Fibroblast of lung (primary cell): ENCODE results near the gene MCCC1. TPM values are rescaled to one million over a fixed set of nuclear protein-coding genes. Genes with fewer than 3 reads are reported as not detected.

Experiments used
- DNase-seq, 2 donors: peaks; one replicate each; pipeline versions ENCODE4 v3.0.0 to v3.0.0-alpha.2; 2010; ENCODE audit warnings: low read depth in 2 of 2
- H2AFZ ChIP-seq: 2 replicates; pipeline ENCODE4 v1.5.1; 2012; ENCODE audit warnings: low read length, control low read depth, inconsistent platforms
- H3K27ac ChIP-seq: 2 replicates; pipeline ENCODE4 v1.5.1; 2011; ENCODE audit warnings: low read length, control low read depth; ENCODE audit not compliant: insufficient read depth
- H3K27me3 ChIP-seq: 2 replicates; pipeline ENCODE4 v1.5.1; 2011; ENCODE audit warnings: mild to moderate bottlenecking, low read length; ENCODE audit not compliant: control insufficient read depth, insufficient read depth
- H3K36me3 ChIP-seq: 2 replicates; pipeline ENCODE4 v1.5.1; 2011; ENCODE audit warnings: low read length; ENCODE audit not compliant: control insufficient read depth, insufficient read depth
- H3K4me1 ChIP-seq: 2 replicates; pipeline ENCODE4 v1.5.1; 2011; ENCODE audit warnings: low read length; ENCODE audit not compliant: control insufficient read depth, insufficient read depth; ENCODE audit errors: extremely low read depth
- H3K4me2 ChIP-seq: 2 replicates; pipeline ENCODE4 v1.5.1; 2011; ENCODE audit warnings: low read length, control low read depth; ENCODE audit not compliant: insufficient read depth; ENCODE audit errors: extremely low read depth
- H3K4me3 ChIP-seq, 4 experiments: fragments of 200-600 bp in 1 of 4; sonication (generic) in 1 of 4; replicated peaks in 1 of 4; 2 replicates each; pipeline ENCODE4 v1.5.1; 2011 to 2016; ENCODE audit warnings: low read length in 4 of 4, low read depth in 3 of 4, mild to moderate bottlenecking in 3 of 4, control low read depth in 2 of 4, inconsistent platforms in 1 of 4, mixed read lengths in 1 of 4; ENCODE audit not compliant: insufficient read depth in 1 of 4; ENCODE audit errors: control extremely low read depth in 1 of 4
- H3K79me2 ChIP-seq: 2 replicates; pipeline ENCODE4 v1.5.1; 2012; ENCODE audit warnings: mild to moderate bottlenecking, low read length, inconsistent platforms; ENCODE audit not compliant: control insufficient read depth, insufficient read depth
- H3K9ac ChIP-seq: 2 replicates; pipeline ENCODE4 v1.5.1; 2011; ENCODE audit warnings: mild to moderate bottlenecking, low read length, control low read depth; ENCODE audit not compliant: insufficient read depth
- H3K9me3 ChIP-seq: 2 replicates; pipeline ENCODE4 v1.5.1; 2012; ENCODE audit warnings: low read depth, low read length; ENCODE audit not compliant: control insufficient read depth, insufficient read depth
- H4K20me1 ChIP-seq: 2 replicates; pipeline ENCODE4 v1.5.1; 2011; ENCODE audit warnings: low read length; ENCODE audit not compliant: control insufficient read depth, insufficient read depth; ENCODE audit errors: extremely low read depth
- CTCF ChIP-seq, 2 donors: IDR thresholded peaks in 1 of 2; conservative IDR thresholded peaks in 1 of 2; 1 replicate in 1 of 2; 2 replicates in 1 of 2; pipeline ENCODE4 v1.5.1; 2011 to 2012; ENCODE audit warnings: low read length in 2 of 2, control low read depth in 1 of 2, inconsistent platforms in 1 of 2, low read depth in 1 of 2, mild to moderate bottlenecking in 1 of 2
- EZH2 ChIP-seq: IDR thresholded peaks from 2 replicates; pipeline ENCODE4 v1.5.1; 2012; ENCODE audit warnings: low read length, control low read depth, mild to moderate bottlenecking; ENCODE audit errors: missing control alignments
- polyA plus RNA-seq, 2 donors: library from polyadenylated mRNA; depleted of rRNA in 1 of 2; stranded (reverse) in 1 of 2; unstranded in 1 of 2; fragments of >200 nt; gene quantifications; 2 replicates each; pipeline ENCODE4 v1.2.1, GENCODE V29; 2011 to 2012; ENCODE audit warnings: missing spikeins in 1 of 2
- total RNA-seq: library from RNA; depleted of rRNA; stranded (reverse); fragments of >200 nt; gene quantifications from 2 replicates; pipeline ENCODE4 v1.2.1, GENCODE V29; 2014

The MCCC1 gene
- total and polyA plus RNA-seq, 2 donors (not counting 1 experiment from before 2014, with no cell fraction given), result 16.1 to 29.1 TPM

GRCh38 chr3:183085634-183086390 lies 13.5 kb downstream of the MCCC1 start:
- H2AFZ ChIP-seq, result no peak overlapping the region
- peak; percentile 20 to 69 for DNase-seq
- no peaks in the 10 kb centered on the region for H3K9me3 ChIP-seq
- no peaks in the 10 kb centered on the region for H3K27me3 ChIP-seq
- H3K36me3 ChIP-seq, result peaks cover 3% of the 10 kb centered on the region
- no peaks in the 10 kb centered on the region for H3K4me1 ChIP-seq
- H3K27ac ChIP-seq, result no peak overlapping the region
- TF ChIP-seq CTCF (conservative IDR thresholded peaks at IDR 0.05 in 1 of 2, IDR thresholded peaks at IDR 0.05 in 1 of 2; ENCODE audit: low read depth in 1 of 2, low read length in 2 of 2) (peak in 1 of 2 donors; percentile 34), EZH2 (no peak)
- no peak overlapping the region for H3K4me3 ChIP-seq
- H3K9ac ChIP-seq, result no peak overlapping the region
- no peak overlapping the region for H3K4me2 ChIP-seq
- no peaks in the 10 kb centered on the region for H4K20me1 ChIP-seq
- H3K79me2 ChIP-seq, result no peaks in the 10 kb centered on the region

- H3K4me1 ChIP-seq, result no peaks in the 10 kb centered on the region
- DNase-seq, result no peak
- TF ChIP-seq CTCF (conservative IDR thresholded peaks at IDR 0.05 in 1 of 2, IDR thresholded peaks at IDR 0.05 in 1 of 2; ENCODE audit: low read depth in 1 of 2, low read length in 2 of 2), result no peak
- no peak for TF ChIP-seq EZH2
- no peak overlapping the region for H3K4me2 ChIP-seq
- no peak overlapping the region for H2AFZ ChIP-seq
- no peak overlapping the region for H3K4me3 ChIP-seq
- no peaks in the 10 kb centered on the region for H3K79me2 ChIP-seq
- no peaks in the 10 kb centered on the region for H4K20me1 ChIP-seq
- no peak overlapping the region for H3K9ac ChIP-seq
- H3K9me3 ChIP-seq, result no peaks in the 10 kb centered on the region
- no peak overlapping the region for H3K27ac ChIP-seq
- peaks cover 3% of the 10 kb centered on the region for H3K36me3 ChIP-seq
- no peaks in the 10 kb centered on the region for H3K27me3 ChIP-seq
These were observed 16.9 kb downstream of the MCCC1 start for GRCh38 chr3:183082355-183082915.

GRCh38 chr3:183081459-183082183 lies 17.7 kb downstream of the MCCC1 start:
- no peak for DNase-seq
- Histone ChIP-seq H3K79me2 (no peaks in the 10 kb centered on the region), H3K9me3 (no peaks in the 10 kb centered on the region), H4K20me1 (no peaks in the 10 kb centered on the region), H3K4me3 (no peak overlapping the region), H3K4me2 (no peak overlapping the region), H2AFZ (no peak overlapping the region), H3K9ac (no peak overlapping the region), H3K4me1 (no peaks in the 10 kb centered on the region), H3K27me3 (no peaks in the 10 kb centered on the region), H3K36me3 (peaks cover 3% of the 10 kb centered on the region), H3K27ac (no peak overlapping the region)
- TF ChIP-seq EZH2, result no peak
